ENCODE measurements around the gene WNT11.

The WNT11 gene

GRCh38 chr11:76206327-76207081, at the start of gene WNT11:
TSS of gene WNT11 (minus strand) at chr11:76206502. CDS start at chr11:76206407, 95 bp downstream.
- DNase-seq (ENCODE audit: low read depth in 2 of 3, low spot score in 1 of 3) = no peak

- no peak for DNase-seq (ENCODE audit: low read depth in 2 of 3, low spot score in 1 of 3)
Measured at GRCh38 chr11:76253416-76253815, 47.1 kb upstream of the WNT11 start.

GRCh38 chr11:76252631-76253070, 46.3 kb upstream of the WNT11 start:
- no peak for DNase-seq (ENCODE audit: low read depth in 2 of 3, low spot score in 1 of 3)

GRCh38 chr11:76251576-76251975, 45.3 kb upstream of the WNT11 start:
- no peak for DNase-seq (ENCODE audit: low read depth in 2 of 3, low spot score in 1 of 3)

- no peak for DNase-seq (ENCODE audit: low read depth in 2 of 3, low spot score in 1 of 3)
Measured at GRCh38 chr11:76251226-76251575, 44.9 kb upstream of the WNT11 start.

- DNase-seq (ENCODE audit: low read depth in 2 of 3, low spot score in 1 of 3) = no peak
Measured at GRCh38 chr11:76250520-76251225, 44.4 kb upstream of the WNT11 start.

GRCh38 chr11:76249195-76249741, 43.0 kb upstream of the WNT11 start:
- DNase-seq (ENCODE audit: low read depth in 2 of 3, low spot score in 1 of 3) = no peak

- DNase-seq (ENCODE audit: low read depth in 2 of 3, low spot score in 1 of 3) = no peak
Measured at GRCh38 chr11:76248210-76248609, 41.9 kb upstream of the WNT11 start.

- no peak for DNase-seq (ENCODE audit: low read depth in 2 of 3, low spot score in 1 of 3)
Measured at GRCh38 chr11:76247091-76247490, 40.8 kb upstream of the WNT11 start.

GRCh38 chr11:76246271-76246933, 40.1 kb upstream of the WNT11 start:
- DNase-seq (ENCODE audit: low read depth in 2 of 3, low spot score in 1 of 3) = no peak

- no peak for DNase-seq (ENCODE audit: low read depth in 2 of 3, low spot score in 1 of 3)
Measured at GRCh38 chr11:76245720-76246119, 39.4 kb upstream of the WNT11 start.

GRCh38 chr11:76244316-76244851, 38.1 kb upstream of the WNT11 start:
- DNase-seq (ENCODE audit: low read depth in 2 of 3, low spot score in 1 of 3) = no peak

- DNase-seq (ENCODE audit: low read depth in 2 of 3, low spot score in 1 of 3) = no peak
Measured at GRCh38 chr11:76243957-76244285, 37.6 kb upstream of the WNT11 start.

- DNase-seq (ENCODE audit: low read depth in 2 of 3, low spot score in 1 of 3) = no peak
Measured at GRCh38 chr11:76243193-76243956, 37.1 kb upstream of the WNT11 start.

- DNase-seq (ENCODE audit: low read depth in 2 of 3, low spot score in 1 of 3) = no peak
Measured at GRCh38 chr11:76242004-76242779, 35.9 kb upstream of the WNT11 start.

GRCh38 chr11:76241243-76242000, 35.1 kb upstream of the WNT11 start:
- DNase-seq (ENCODE audit: low read depth in 2 of 3, low spot score in 1 of 3) = no peak

- DNase-seq (ENCODE audit: low read depth in 2 of 3, low spot score in 1 of 3) = no peak
Measured at GRCh38 chr11:76240666-76241065, 34.4 kb upstream of the WNT11 start.

- DNase-seq (ENCODE audit: low read depth in 2 of 3, low spot score in 1 of 3) = no peak
Measured at GRCh38 chr11:76240161-76240540, 33.8 kb upstream of the WNT11 start.

- DNase-seq (ENCODE audit: low read depth in 2 of 3, low spot score in 1 of 3) = no peak
Measured at GRCh38 chr11:76239483-76240160, 33.3 kb upstream of the WNT11 start.
